Measurements from ENCODE around the gene FAM229A. TPM values are rescaled to one million over a fixed set of nuclear protein-coding genes. Genes with fewer than 3 reads are reported as not detected.

Gene FAM229A
- total and polyA plus RNA-seq, 10 donors: 10.5 to 27.6 (median 14.0) TPM

DNA sequence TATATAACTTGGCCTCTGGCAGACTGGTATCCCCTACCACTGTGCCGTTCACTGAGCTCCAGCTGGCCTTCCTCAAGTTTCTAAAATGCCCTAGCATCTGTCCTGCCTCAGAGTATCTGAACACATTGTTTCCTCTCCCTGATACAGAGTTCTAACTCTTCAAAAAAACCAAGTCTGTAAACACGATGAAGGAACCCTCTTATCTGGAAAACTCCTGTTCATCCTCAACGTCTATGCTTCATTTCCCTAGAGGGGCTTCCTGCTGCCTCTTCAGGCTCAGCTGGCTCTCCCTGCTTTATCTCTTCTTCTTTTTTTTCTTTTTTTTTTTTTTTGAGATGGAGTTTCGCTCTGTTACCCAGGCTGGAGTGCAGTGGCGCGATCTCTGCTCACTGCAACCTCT lies 26.4 kb upstream of the FAM229A start:
- no peak overlapping the region for H3K4me3 ChIP-seq
- H3K27me3 ChIP-seq (replicated peaks in 1 of 7): no peaks in the 10 kb centered on the region
- peaks cover 0 to 94% (median 71%) of the 10 kb centered on the region in 6 donors for H3K36me3 ChIP-seq
- H3K4me1 ChIP-seq: peaks cover 26 to 63% (median 39%) of the 10 kb centered on the region in 6 donors
- no peak for TF ChIP-seq POLR2A (IDR thresholded peaks at IDR 0.05)
- TF ChIP-seq CTCF (IDR thresholded peaks at IDR 0.05 in 8 of 11, conservative IDR thresholded peaks at IDR 0.05 in 3 of 11): no peak
- no peak for TF ChIP-seq POLR2AphosphoS5 (IDR thresholded peaks at IDR 0.05)
- intact Hi-C loops (cut with DNase I; ENCODE audit: low total_unique reads): no loop called here
- H3K27ac ChIP-seq: no peak overlapping the region
- WGBS, 5 donors: 80 to 87% (median 83%) methylated on average over 6 of the region's 6 CpGs
- H3K9me3 ChIP-seq: no peaks in the 10 kb centered on the region
- no peak for DNase-seq

GRCh38 chr1:32386676-32387392 lies 24.5 kb upstream of the FAM229A start:
- no peaks in the 10 kb centered on the region for H3K27me3 ChIP-seq (replicated peaks in 1 of 7)
- no peak overlapping the region for H3K27ac ChIP-seq
- WGBS, 5 donors: 90 to 95% (median 94%) methylated on average over 13 of the region's 13 CpGs
- TF ChIP-seq POLR2AphosphoS5 (IDR thresholded peaks at IDR 0.05) (no peak), CTCF (IDR thresholded peaks at IDR 0.05 in 8 of 11, conservative IDR thresholded peaks at IDR 0.05 in 3 of 11) (no peak), POLR2A (IDR thresholded peaks at IDR 0.05) (no peak)
- no peaks in the 10 kb centered on the region for H3K9me3 ChIP-seq
- H3K4me1 ChIP-seq: peaks cover 8 to 45% (median 20%) of the 10 kb centered on the region in 6 donors
- intact Hi-C loops (cut with DNase I; ENCODE audit: low total_unique reads): no loop called here
- DNase-seq: no peak
- peaks cover 4 to 100% (median 89%) of the 10 kb centered on the region in 6 donors for H3K36me3 ChIP-seq
- H3K4me3 ChIP-seq: no peak overlapping the region

- Histone ChIP-seq H3K4me1 (peaks cover 0 to 9% (median 2%) of the 10 kb centered on the region in 6 donors), H3K36me3 (peaks cover 11 to 100% (median 98%) of the 10 kb centered on the region in 6 donors), H3K9me3 (no peaks in the 10 kb centered on the region), H3K27me3 (replicated peaks in 1 of 7) (no peaks in the 10 kb centered on the region), H3K27ac (no peak overlapping the region), H3K4me3 (no peak overlapping the region)
- intact Hi-C loops (cut with DNase I; ENCODE audit: low total_unique reads): no loop called here
- DNase-seq: no peak
- TF ChIP-seq POLR2A (IDR thresholded peaks at IDR 0.05) (no peak), POLR2AphosphoS5 (IDR thresholded peaks at IDR 0.05) (no peak), CTCF (IDR thresholded peaks at IDR 0.05 in 8 of 11, conservative IDR thresholded peaks at IDR 0.05 in 3 of 11) (no peak)
- WGBS, 5 donors: 84 to 92% (median 88%) methylated on average over 9 of the region's 9 CpGs
Measured at GRCh38 chr1:32380057-32380456, 17.8 kb upstream of the FAM229A start.

GRCh38 chr1:32377541-32378220 lies 15.4 kb upstream of the FAM229A start:
- Histone ChIP-seq H3K27ac (no peak overlapping the region), H3K36me3 (peaks cover 10 to 100% (median 97%) of the 10 kb centered on the region in 6 donors), H3K4me1 (peaks cover 0 to 13% (median 5%) of the 10 kb centered on the region in 6 donors), H3K27me3 (replicated peaks in 1 of 7) (no peaks in the 10 kb centered on the region), H3K4me3 (no peak overlapping the region), H3K9me3 (no peaks in the 10 kb centered on the region)
- intact Hi-C loops (cut with DNase I; ENCODE audit: low total_unique reads): no loop called here
- WGBS, 5 donors: 95 to 97% (median 96%) methylated on average over 12 of the region's 12 CpGs
- TF ChIP-seq CTCF (IDR thresholded peaks at IDR 0.05 in 8 of 11, conservative IDR thresholded peaks at IDR 0.05 in 3 of 11): no peak
- peak in 2 of 3 donors; percentile 27 to 56 for TF ChIP-seq POLR2AphosphoS5 (IDR thresholded peaks at IDR 0.05)
- DNase-seq: no peak

All from spleen (tissue), 11 donors.